ENCODE data around the gene HABP4. TPM values are rescaled to one million over a fixed set of nuclear protein-coding genes. Genes with fewer than 3 reads are reported as not detected.

The HABP4 gene
- total RNA-seq, 1 experiment from 2014 or later: 9.8 TPM

GRCh38 chr9:96425500-96426169, 24.3 kb upstream of the HABP4 start:
- no peak overlapping the region for H3K27ac Mint-ChIP-seq
- TF ChIP-seq AR (CRISPR knock-in tag; IDR thresholded peaks at IDR 0.05): no peak
- no peak for TF ChIP-seq NFATC4 (CRISPR knock-in tag; IDR thresholded peaks at IDR 0.05)
- no peak for TF ChIP-seq MYBL2 (CRISPR knock-in tag; IDR thresholded peaks at IDR 0.05)
- TF ChIP-seq PRRX2 (CRISPR knock-in tag; IDR thresholded peaks at IDR 0.05): no peak
- no peak for TF ChIP-seq ZSCAN18 (CRISPR knock-in tag; IDR thresholded peaks at IDR 0.05)
- no peak for TF ChIP-seq TEAD4 (CRISPR knock-in tag; IDR thresholded peaks at IDR 0.05)
- TF ChIP-seq ATF3 (CRISPR knock-in tag; conservative IDR thresholded peaks at IDR 0.05): no peak
- no peak for TF ChIP-seq CREB1 (CRISPR knock-in tag; IDR thresholded peaks at IDR 0.05)
- no peak for TF ChIP-seq PREB (CRISPR knock-in tag; IDR thresholded peaks at IDR 0.05; ENCODE audit: borderline replicate concordance)
- no peak for TF ChIP-seq ZMAT4 (CRISPR knock-in tag; IDR thresholded peaks at IDR 0.05)
- TF ChIP-seq GABPB1 (CRISPR knock-in tag; IDR thresholded peaks at IDR 0.05): no peak
- TF ChIP-seq ZNF232 (CRISPR knock-in tag; IDR thresholded peaks at IDR 0.05): no peak
- no peak for TF ChIP-seq HMGA2 (CRISPR knock-in tag; IDR thresholded peaks at IDR 0.05)
- no peaks in the 10 kb centered on the region for H3K9me3 Mint-ChIP-seq
- H3K4me3 Mint-ChIP-seq: no peak overlapping the region
- no peak for ATAC-seq
- H3K4me1 Mint-ChIP-seq: peaks cover 17% of the 10 kb centered on the region
- H3K36me3 Mint-ChIP-seq: no peaks in the 10 kb centered on the region
- CTCF ChIA-PET: interaction anchor here (0.5 to 1.0 kb wide), 3 partner anchors 16 to 241 kb away, joined by 3 to 7 read pairs (median 4); no protein-coding TSS in a partner anchor
- no peaks in the 10 kb centered on the region for H3K27me3 Mint-ChIP-seq (ENCODE audit: low read depth)
- POLR2A ChIA-PET: no interaction called here
- no peak for DNase-seq (ENCODE audit: low spot score)

GRCh38 chr9:96429732-96430131, 20.2 kb upstream of the HABP4 start:
- ATAC-seq (no peak), DNase-seq (ENCODE audit: low spot score) (no peak)
- Mint-ChIP-seq H3K9me3 (peaks cover 3% of the 10 kb centered on the region), H3K4me3 (no peak overlapping the region), H3K27me3 (ENCODE audit: low read depth) (no peaks in the 10 kb centered on the region), H3K27ac (no peak overlapping the region), H3K36me3 (no peaks in the 10 kb centered on the region), H3K4me1 (no peaks in the 10 kb centered on the region)
- TF ChIP-seq GABPB1 (CRISPR knock-in tag; IDR thresholded peaks at IDR 0.05) (peak; percentile 32; the same call in 1 of the 2 replicates), ARID4B (CRISPR knock-in tag; IDR thresholded peaks at IDR 0.05; ENCODE audit: borderline replicate concordance) (no peak)
- ChIA-PET POLR2A (no interaction called here), CTCF (no interaction called here)
